Erythroblast (primary cell): ENCODE measurements around the gene SCFD2.
A peak's percentile ranks its signal among the peaks of the same experiment; 100 is the strongest.
"Not testable (repeated sequence)": the region's sequence is repeated elsewhere in the genome, so short reads cannot be mapped to it uniquely, and the experiment has no call there.

Source experiments
- DNase-seq, 2 experiments: peaks; one replicate each; lab custom pipeline; 2025; lab: John Stamatoyannopoulos, UW
- GATA1 ChIP-seq: IDR thresholded peaks from 2 replicates; pipeline ENCODE4 v1.6.1; 2011; ENCODE audit warnings: low read depth, mild to moderate bottlenecking, control low read depth, low read length, moderate library complexity
- POLR2A ChIP-seq: IDR thresholded peaks from 2 replicates; pipeline ENCODE4 v1.6.1; 2011; ENCODE audit warnings: mild to moderate bottlenecking, low read length

SCFD2 gene

DNA sequence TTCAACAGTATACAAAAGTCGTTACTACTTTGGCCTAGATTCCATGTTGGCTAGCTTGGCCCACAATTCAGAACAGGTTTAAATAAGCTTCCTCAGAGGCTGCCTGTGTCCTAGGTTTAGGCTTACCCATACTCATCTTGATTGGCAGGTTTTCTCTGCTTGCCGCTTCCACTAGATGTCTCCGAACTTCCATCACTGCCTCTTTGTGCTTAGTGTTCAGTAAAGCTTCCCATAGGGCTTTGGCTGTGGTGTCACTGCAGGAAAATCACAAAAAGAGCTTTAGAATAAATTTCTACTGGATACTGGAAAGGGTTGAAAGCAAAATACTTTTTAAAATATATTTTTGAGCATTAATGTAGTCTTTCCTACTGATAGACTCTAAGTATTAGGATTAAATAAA lies 52.4 kb downstream of the SCFD2 start:
- peak; percentile 1 for DNase-seq
- no peak for TF ChIP-seq GATA1
- no peak for TF ChIP-seq POLR2A

DNA sequence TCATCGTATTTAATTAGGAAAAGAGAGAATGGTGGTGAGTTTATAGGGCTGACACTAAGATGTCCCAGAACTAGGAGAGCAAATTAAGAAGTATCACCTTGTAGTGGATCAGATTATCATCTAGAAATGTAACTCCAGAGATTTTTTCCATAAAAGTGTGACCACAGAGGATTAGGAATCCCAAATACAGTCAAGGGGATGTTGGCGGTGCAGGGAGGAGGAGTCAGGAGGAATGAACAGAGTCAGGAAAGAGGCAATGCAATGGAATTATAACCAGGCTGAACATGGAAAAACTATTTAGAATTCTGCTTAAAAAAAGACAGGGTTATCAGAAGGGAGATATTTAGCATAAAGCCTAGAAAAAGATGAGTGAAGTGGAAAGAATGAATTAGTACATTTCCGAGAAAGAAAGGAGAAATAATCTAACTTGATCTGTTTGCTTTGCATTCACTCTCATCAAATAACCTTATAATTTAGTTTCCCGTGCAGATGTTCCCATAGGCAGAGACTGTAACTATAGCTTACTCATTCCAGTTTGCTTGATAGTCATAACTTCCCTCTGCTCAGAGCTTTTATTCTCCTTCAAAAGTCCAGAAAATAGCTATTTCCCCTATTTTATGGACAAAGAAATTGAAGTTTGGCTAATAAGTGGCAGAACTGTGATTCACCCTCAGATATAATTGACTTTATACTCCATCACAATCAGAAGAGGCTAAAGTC lies 56.4 kb downstream of the SCFD2 start:
- no peak for TF ChIP-seq GATA1
- TF ChIP-seq POLR2A: no peak
- no peak for DNase-seq

DNA sequence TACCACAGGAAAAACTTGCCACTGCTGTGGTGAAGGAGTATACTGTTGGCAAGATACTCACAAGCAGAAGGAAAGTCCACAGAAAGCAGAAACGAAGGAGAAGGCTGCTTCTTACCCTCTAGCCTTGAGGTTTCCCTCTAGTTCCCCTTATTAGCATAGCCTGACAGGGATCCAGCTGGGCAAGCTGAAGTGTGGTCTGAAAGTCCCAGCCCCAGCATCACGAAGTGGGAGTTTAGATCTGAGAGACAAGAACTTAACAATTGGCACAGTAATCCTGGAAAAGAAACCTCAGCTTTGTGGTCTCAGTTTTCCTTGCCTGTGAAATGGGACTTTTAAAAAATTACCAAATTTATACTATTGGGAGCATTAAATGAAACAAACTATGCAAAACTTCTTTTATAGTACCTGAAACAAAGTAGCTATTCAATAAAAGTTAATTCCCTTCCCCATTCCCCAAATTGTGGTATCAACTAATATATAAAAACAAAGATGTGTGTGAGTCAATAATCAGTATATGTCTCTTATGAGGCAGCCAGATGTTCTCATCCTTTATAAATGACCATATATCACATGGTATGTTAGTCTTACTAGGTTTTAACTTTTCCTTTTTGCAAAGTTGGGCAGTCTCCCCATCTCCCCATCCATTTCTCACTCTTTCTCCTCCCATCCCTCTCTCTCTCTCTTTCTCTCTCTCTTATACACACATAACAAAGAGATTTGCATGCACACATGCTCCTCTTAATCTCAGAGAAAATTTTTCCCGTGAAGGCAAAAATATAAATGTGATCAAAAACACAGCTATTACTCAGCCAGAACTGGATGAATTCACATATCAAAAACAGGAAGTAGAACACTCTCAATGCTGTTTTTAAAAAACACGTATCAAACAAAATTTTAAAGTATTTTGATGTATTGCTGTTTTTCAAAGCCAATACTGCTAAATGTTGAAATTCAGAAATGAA lies 57.8 kb downstream of the SCFD2 start:
- TF ChIP-seq GATA1: no peak
- no peak for TF ChIP-seq POLR2A
- no peak for DNase-seq

DNA sequence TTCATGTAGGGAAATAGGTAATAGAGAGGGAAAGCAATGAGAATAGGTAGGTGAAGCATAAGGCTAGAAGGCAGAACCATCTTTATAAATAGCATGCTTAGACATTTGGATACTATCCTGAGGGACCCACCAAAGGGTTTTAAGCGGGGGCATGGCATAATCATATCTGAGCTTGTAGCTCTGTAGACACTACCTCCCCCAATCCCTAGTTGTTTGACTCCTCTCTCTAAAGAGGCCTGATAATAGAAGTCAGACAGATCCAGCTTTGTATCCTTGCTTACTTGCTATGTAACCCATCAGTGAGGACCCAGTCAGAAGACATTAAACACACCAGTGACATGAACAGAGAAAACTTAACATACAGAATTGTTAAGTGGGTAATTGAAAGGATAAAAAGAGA lies 58.7 kb downstream of the SCFD2 start:
- no peak for DNase-seq
- TF ChIP-seq GATA1 (no peak), POLR2A (no peak)

DNA sequence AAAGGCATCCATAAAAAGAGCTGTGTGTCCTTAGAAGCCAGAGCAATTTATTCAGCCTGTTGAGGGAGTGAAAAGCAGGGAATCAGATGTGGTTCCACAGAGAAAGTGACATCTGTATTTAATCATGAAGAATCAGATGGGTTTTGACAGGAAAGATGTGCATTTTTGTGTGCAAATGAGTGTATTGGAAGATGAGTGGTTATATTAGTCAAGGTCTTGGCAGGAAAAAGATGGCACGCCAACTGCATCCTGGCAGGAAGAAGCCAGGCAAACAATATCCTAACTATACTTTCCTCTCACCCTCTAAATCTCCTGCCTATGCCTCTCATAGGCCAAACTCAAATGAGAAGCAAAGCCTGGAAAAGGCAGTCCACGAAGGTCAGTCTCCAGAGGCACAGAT lies 59.1 kb downstream of the SCFD2 start:
- DNase-seq: no peak
- no peak for TF ChIP-seq POLR2A

DNA sequence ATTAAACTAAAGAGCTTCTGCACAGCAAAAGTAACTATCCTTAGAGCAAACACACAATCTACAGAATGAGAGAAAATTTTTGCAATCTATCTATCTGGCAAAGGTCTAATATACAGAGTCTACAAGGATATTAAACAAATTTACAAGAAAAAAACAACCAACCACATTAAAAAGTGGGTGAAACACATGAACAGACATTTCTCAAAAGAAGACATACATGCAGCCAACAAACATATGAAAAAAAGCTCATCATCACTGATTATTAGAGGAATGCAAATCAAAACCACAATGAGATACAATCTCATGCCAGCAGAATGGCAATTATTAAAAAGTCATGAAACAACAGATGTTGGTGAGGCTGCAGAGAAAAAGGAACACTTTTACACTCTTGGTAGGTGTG lies 73.7 kb downstream of the SCFD2 start:
- not testable (repeated sequence) for DNase-seq

DNA sequence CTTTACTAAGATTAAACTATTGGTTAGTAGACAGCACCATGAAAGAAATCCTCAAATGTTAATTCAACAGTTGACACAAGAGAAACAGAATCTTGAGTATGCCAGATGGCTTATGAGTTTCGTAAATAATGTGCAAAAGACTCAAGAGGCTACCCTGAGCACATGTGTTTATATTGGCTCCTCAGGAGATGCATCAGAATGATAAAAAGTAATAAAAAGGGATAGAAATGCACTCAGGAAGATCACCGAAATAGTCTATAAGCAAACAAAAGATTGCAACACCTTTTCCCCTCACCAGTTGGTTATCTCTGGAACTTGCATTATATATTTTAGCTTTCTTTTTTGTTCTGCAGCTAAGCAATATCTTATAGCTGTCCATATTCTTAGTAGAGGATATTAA lies 84.4 kb downstream of the SCFD2 start:
- DNase-seq: no peak
- TF ChIP-seq POLR2A (no peak), GATA1 (no peak)

DNA sequence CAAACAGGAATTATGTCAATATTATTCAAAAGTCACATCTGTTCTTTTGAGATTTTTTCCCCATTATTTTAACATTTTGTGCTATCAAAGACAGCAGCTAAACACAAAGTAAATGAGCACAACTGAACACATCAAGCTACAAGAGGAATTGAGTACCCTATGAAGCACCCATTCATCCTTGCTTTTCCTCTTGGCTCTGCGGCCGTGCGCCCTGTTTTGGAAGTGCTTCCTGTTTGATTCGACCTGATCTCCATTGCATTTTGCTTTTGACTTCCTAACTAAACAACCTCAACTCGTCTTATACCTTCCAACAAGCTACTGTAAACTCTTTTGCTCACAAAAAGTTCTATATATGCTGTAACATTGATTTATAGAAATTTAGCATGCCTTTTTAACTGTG lies 85.0 kb downstream of the SCFD2 start:
- TF ChIP-seq POLR2A (no peak), GATA1 (no peak)
- DNase-seq: no peak

DNA sequence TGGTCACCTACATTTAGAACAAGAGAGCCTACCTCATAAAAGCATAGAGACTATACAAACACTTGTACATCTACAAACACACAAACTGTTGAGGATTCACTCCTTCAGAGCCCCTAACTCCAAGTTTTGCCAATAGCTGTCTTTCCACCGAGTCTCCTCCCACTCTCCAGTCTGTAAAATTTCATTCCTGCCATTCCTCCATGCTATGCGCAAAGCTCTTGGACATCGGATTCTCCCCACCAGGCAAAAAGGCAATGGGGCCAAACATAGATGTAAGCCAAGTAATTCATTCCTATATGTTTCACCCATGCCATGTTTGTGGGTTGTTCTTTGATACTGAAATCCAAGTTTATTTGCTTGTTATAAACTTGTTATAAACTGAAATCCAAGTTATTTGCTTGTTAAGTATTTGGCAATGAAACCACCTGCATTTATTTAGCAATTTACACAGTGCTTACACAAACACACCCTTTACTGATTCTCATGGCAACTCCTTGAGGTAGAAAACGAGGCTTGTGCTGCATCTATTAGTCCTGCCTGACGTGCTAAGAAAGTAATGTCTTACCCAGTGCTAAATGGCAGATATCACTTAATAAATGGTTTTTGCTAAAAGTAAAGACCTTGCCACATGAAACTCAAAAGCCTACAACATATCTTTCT lies 91.1 kb downstream of the SCFD2 start:
- DNase-seq: no peak

DNA sequence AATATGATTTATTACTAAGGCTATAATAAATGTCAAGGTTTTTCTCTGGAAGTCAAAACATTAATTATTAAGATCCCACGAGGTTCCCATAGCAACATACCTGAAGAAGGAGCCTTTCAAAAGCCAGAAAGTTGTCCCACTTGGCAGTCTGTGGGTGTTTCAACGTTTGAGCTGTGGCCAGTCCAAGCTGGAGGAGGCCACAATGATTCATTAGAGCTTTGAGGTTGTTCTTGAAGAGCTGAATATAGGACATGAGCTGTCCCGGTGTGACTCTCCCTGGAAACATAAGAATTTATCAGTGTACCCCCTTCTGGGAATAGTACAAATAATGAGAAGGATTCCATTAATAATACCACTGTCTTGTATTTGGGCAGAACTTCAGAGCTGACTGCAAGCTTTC lies 92.1 kb downstream of the SCFD2 start:
- no peak for TF ChIP-seq GATA1
- TF ChIP-seq POLR2A: no peak
- DNase-seq: no peak

More for the DNA sequence above, 91.1 kb downstream of the SCFD2 start:
- no peak for TF ChIP-seq GATA1
- no peak for TF ChIP-seq POLR2A

DNA sequence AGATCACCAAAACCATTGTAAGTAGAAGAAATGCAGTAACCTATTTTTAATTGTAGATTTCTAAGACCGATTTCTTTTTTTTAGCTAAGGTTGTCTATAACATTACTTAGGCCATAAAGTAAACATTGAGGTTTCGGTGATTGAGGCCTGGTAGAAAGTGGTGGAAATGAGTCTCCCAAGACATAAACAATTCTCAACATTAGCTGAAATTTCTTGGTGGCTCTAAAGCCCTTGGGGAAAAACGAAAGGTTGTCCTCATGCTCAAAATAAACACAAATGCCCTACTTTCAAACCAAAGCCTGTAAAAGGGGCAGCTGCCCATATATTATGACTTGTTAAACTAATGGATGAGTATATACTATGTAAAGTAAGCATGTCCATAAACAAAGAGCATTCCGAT lies 98.8 kb downstream of the SCFD2 start:
- no peak for TF ChIP-seq GATA1
- no peak for TF ChIP-seq POLR2A
- no peak for DNase-seq

DNA sequence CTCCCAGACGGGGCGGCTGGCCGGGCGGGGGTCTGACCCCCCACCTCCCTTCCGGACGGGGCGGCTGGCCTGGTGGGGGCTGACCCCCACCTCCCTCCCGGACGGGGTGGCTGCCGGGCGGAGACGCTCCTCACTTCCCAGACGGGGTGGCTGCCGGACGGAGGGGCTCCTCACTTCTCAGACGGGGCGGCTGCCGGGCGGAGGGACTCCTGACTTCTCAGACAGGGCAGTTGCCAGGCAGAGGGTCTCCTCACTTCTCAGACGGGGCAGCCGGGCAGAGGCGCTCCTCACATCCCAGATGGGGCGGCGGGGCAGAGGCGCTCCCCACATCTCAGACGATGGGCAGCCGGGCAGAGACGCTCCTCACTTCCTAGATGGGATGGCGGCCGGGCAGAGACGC lies 109.9 kb downstream of the SCFD2 start:
- DNase-seq: not testable (repeated sequence)

DNA sequence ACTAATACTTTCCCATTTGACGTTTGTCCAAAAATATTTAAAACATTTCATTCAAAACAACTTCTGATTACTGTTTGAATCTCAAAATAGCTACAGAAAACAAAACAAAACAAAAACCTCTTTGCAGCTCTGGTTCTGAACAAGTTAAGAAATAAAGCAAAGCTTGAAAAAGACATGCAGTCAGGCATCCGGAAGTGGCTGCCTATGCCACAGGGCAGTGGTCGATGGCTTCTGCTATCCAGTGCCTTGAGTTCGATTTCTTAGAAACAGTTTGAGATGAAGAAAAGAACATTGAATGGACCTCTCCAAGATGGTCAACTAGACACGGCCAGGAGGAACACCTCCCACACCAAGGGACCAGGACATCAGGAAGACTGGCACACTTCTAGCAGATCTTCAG lies 125.3 kb downstream of the SCFD2 start:
- TF ChIP-seq POLR2A: no peak
- no peak for TF ChIP-seq GATA1
- no peak for DNase-seq

DNA sequence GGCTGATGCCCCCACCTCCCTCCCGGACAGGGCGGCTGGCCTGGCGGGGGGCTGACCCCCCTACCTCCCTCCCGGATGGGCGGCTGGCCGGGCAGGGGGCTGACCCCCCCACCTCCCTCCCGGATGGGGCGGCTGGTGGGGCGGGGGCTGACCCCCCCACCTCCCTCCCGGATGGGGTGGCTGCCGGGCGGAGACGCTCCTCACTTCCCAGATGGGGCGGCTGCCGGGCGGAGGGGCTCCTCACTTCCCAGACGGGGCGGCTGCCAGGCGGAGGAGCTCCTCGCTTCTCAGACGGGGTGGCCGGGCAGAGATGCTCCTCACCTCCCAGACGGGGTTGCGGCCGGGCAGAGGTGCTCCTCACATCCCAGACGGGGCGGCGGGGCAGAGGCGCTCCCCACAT lies 127.5 kb downstream of the SCFD2 start:
- not testable (repeated sequence) for DNase-seq

DNA sequence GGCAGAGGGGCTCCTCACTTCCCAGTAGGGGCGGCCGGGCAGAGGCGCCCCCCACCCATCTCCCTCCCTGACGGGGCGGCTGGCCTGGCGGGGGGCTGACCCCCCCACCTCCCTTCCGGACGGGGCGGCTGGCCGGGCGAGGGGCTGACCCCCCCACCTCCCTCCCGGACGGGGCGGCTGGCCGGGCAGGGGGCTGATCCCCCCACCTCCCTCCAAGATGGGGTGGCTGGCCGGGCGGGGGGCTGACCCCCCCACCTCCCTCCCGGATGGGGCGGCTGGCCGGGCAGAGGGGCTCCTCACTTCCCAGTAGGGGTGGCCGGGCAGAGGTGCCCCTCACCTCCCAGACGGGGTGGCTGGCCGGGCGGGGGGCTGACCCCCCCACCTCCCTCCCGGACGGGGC lies 128.1 kb downstream of the SCFD2 start:
- DNase-seq: not testable (repeated sequence)

DNA sequence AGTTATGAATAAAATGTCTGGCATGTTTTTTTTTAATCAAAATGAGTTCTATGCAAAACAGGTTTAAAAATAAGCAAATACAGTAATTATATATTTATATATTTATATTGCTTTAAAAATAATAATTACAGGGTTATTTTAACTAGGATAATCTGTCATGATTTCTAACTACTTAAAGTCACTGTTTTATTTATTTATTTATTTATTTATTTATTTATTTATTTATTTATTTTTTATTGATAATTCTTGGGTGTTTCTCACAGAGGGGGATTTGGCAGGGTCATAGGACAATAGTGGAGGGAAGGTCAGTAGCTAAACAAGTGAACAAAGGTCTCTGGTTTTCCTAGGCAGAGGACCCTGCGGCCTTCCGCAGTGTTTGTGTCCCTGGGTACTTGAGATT lies 129.2 kb downstream of the SCFD2 start:
- DNase-seq: not testable (repeated sequence)
